ENCODE results near the gene NEK5.

Gene NEK5

DNA sequence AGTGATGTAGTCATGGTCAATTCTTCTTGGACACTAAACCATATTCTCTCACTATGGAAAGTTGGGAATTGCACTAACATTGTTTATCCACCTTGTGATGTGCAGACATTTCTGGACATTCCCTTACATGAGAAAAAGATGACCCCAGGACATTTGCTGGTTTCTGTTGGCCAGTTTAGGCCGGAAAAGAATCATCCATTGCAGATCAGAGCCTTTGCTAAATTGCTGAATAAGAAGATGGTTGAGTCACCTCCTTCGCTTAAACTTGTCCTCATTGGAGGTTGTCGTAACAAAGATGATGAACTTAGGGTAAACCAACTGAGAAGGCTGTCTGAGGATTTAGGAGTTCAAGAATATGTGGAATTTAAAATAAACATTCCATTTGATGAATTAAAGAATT, 104.4 kb downstream of the NEK5 start, which contains the start of gene UTP14C:
Gene UTP14C, plus strand, starts transcription at position 211 of the 400 bp plus-strand sequence. CDS start 4,114 bp downstream, outside the sequence.
- Mint-ChIP-seq H3K9me3 (ENCODE audit: low read depth) (no peaks in the 10 kb centered on the region), H3K4me3 (no peak within 1 kb of the TSS), H3K27me3 (no peaks in the 10 kb centered on the region), H3K36me3 (peaks cover 59% of the 10 kb centered on the region), H3K27ac (no peak within 1 kb of the TSS), H3K4me1 (ENCODE audit: low read depth) (peaks cover 30% of the 10 kb centered on the region)

DNA sequence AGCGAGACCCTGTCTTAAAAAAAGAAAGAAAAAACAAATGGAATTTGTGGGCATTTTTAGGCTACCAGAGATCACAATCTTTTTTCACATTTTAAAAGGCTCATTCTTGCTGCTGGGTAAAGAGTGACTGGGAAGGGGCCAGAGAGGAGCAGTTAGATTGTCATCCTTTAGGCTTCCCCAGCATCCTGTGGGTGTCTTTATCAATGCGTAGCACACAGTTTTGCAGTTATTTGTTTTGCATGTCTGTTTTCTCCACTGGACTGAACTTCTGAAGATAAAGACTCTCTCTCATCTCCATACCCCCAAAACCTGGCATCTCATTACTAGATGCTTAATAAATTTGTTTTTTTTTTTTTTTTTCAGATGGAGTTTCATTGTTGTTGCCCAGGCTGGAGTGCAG, 106.5 kb downstream of the NEK5 start:
- Mint-ChIP-seq H3K9me3 (ENCODE audit: low read depth) (no peaks in the 10 kb centered on the region), H3K4me3 (no peak overlapping the region), H3K27ac (no peak overlapping the region), H3K36me3 (peaks cover 43% of the 10 kb centered on the region), H3K4me1 (ENCODE audit: low read depth) (peaks cover 39% of the 10 kb centered on the region), H3K27me3 (no peaks in the 10 kb centered on the region)

DNA sequence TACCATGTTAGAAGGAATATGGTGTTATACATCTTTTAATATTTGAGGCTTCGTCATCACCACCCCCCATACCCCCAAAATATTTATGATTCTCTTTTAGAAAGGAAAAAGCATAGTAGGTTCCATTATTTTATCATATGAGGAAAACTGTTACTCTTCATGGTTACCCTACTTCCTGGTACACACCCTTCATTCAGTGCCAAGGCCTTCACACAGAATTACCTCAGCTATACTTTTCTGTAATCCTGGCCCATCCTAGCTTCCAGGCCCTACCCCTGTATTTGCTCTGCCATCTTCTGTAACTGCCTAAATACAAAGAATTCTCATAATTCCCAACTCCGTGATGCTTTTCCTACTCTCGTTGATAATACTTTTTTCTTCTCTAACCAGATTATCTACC, 108.7 kb downstream of the NEK5 start:
- Mint-ChIP-seq H3K4me3 (no peak overlapping the region), H3K27ac (no peak overlapping the region), H3K36me3 (peaks cover 29% of the 10 kb centered on the region), H3K4me1 (ENCODE audit: low read depth) (peaks cover 31% of the 10 kb centered on the region), H3K27me3 (no peaks in the 10 kb centered on the region), H3K9me3 (ENCODE audit: low read depth) (no peaks in the 10 kb centered on the region)

DNA sequence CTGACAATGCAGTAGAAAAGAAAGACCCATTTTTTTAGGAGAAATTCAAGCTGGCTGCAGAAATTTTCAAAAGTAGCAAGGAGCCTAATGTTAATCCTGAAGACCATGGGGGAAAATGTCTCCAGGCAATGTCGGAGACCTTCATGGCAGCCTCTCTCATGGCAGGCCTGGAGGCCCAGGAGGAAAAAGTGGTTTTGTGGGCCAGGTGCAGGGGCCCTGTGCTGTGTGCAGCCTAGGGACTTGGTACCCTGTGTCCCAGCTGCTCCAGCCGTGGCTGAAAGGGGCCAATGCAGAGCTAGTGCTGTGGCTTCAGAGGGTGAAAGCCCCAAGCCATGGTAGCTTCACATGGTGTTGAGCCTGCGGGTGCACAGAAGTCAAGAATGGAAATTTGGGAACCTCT, 112.6 kb downstream of the NEK5 start:
- H3K9me3 Mint-ChIP-seq (ENCODE audit: low read depth): no peaks in the 10 kb centered on the region
- H3K4me3 Mint-ChIP-seq: no peak overlapping the region
- peaks cover 20% of the 10 kb centered on the region for H3K36me3 Mint-ChIP-seq
- H3K4me1 Mint-ChIP-seq (ENCODE audit: low read depth): peaks cover 40% of the 10 kb centered on the region
- no peak overlapping the region for H3K27ac Mint-ChIP-seq
- no peaks in the 10 kb centered on the region for H3K27me3 Mint-ChIP-seq

DNA sequence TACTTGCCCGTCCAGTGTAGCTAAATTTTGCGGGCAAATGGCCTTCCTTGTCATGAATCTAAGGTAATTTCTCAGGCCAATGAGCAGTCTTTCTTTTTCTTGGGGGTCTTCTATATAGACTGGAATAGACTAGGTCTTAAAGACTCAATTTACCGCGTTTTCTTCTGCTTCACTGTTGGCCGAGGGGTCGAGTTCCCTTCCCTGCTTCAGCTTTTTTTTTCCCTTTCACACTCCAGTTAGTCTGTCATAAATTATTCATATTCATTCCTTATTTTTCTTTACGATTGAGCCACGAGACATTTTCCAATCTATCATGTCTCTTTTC, 116.4 kb downstream of the NEK5 start:
- Mint-ChIP-seq H3K4me3 (peak overlapping the region; percentile 100), H3K36me3 (peaks cover 6% of the 10 kb centered on the region)

DNA sequence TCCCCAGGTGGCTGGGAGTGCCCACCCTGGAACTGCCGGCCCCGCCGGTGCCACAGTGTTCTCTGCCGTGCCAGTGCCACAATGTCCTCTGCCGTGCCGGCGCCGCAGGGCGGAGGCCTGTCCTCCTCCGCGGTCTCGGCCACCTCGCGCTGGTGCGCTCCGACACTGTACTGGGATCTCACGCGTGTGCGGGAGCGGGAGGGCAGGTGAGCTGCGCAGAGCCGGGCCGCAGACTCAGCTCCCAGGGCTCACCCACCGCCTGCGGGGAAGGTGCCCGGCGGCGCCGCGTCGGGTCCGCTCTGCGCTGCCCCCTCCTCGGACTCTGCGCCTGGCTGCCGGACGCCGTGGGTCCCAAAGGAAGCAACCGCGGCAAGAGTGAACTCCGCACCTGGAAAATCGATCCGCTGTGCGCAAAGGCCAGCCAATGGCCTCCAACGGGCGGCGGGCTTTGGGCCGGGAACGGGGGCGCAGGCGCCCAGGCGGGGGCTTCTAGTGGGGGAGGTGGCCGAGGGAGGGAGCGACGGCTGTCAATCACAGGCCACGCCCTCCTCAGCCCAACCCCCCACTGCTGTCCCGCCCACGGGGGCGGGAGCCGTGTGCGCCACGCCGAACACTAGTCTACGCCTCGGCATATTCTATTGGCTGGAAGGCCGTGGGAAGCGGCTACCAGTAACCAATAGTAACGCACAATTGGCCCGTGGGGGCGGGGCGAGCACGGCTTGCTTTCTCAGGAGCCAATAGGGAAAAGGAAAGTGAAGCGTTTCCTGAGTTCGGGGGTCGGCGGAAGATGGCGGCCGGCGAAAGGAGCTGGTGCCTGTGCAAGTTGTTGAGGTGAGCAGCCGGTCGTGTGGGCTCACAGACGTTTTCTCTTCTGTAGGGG, 117.0 kb downstream of the NEK5 start, which contains the start of gene ALG11:
Gene ALG11, plus strand, starts transcription at position 767 of the 880 bp plus-strand sequence. Its CDS starts 21 bp downstream, at position 788.
- Mint-ChIP-seq H3K4me1 (ENCODE audit: low read depth) (peaks cover 28% of the 10 kb centered on the region), H3K27ac (peak within 1 kb of the TSS; percentile 95), H3K4me3 (peak within 1 kb of the TSS; percentile 100), H3K9me3 (ENCODE audit: low read depth) (no peaks in the 10 kb centered on the region), H3K27me3 (peaks cover 13% of the 10 kb centered on the region), H3K36me3 (peaks cover 6% of the 10 kb centered on the region)

More for the DNA sequence above, 116.4 kb downstream of the NEK5 start:
- H3K9me3 Mint-ChIP-seq (ENCODE audit: low read depth): no peaks in the 10 kb centered on the region
- peaks cover 32% of the 10 kb centered on the region for H3K4me1 Mint-ChIP-seq (ENCODE audit: low read depth)
- peak overlapping the region; percentile 95 for H3K27ac Mint-ChIP-seq
- H3K27me3 Mint-ChIP-seq: peaks cover 12% of the 10 kb centered on the region

DNA sequence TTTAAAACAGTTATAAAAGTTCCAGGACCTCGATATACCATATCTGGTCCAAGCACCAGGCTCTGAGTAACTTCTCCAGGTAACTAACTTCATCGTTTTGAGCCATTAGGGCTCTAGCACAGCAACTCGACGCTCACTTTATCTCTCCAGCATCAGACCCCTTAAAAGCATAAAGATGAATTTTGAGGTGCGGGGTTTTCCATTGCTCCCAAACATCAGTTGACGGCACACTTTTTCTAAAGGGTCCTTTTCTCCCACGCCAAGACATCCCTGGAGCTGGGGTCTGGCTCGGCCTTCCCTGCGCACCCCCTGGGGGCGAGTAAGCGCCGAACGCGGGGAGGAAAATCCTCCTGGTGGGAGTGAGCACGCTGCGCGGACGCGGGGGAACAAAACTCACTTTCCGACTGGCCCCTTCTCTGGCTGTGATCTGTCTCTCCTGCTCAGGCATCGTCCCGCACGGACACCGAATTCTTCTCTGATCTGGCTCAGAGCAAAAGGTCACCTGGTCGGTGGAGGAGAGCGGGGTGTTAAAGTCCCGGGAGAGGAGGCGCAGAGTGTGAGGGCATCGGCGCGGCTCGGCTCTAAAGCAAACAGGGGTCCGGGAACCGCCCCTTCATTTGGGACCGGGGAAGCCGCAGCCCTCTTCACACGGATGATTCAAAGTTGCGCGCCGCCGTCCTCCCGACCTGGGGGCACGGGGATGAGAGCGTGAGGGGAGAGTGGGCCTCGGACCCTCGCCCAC, 117.8 kb downstream of the NEK5 start, which contains the start of gene ATP7B:
Gene ATP7B, minus strand, starts transcription at position 561 of the 742 bp plus-strand sequence. Its CDS starts 113 bp downstream, at position 448.
- Mint-ChIP-seq H3K9me3 (ENCODE audit: low read depth) (no peaks in the 10 kb centered on the region), H3K4me1 (ENCODE audit: low read depth) (peaks cover 23% of the 10 kb centered on the region), H3K27me3 (peaks cover 13% of the 10 kb centered on the region), H3K27ac (peak within 1 kb of the TSS; percentile 95), H3K36me3 (peaks cover 5% of the 10 kb centered on the region), H3K4me3 (peak within 1 kb of the TSS; percentile 100)

DNA sequence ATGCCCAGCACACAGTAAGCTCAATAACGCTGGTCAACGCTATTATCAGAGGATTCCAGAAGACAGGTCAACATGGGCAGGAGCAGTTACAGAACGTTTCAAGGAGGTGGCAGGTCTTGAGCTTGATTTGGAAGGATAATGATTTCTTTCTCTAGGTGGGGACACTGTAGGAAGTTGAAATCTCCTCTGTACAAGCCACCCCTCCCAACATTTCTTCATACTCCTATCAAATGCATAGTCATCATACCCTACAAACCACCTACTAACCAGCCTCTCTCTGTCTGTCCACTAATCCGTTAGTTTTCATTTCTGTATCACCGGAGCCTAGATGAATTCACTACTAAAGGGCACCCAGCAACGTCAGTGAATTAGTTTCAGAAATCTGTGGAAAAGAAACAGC, 118.9 kb downstream of the NEK5 start:
- Mint-ChIP-seq H3K36me3 (no peaks in the 10 kb centered on the region), H3K27me3 (peaks cover 13% of the 10 kb centered on the region), H3K4me1 (ENCODE audit: low read depth) (peaks cover 17% of the 10 kb centered on the region), H3K9me3 (ENCODE audit: low read depth) (no peaks in the 10 kb centered on the region), H3K27ac (no peak overlapping the region), H3K4me3 (peak overlapping the region; percentile 70)

DNA sequence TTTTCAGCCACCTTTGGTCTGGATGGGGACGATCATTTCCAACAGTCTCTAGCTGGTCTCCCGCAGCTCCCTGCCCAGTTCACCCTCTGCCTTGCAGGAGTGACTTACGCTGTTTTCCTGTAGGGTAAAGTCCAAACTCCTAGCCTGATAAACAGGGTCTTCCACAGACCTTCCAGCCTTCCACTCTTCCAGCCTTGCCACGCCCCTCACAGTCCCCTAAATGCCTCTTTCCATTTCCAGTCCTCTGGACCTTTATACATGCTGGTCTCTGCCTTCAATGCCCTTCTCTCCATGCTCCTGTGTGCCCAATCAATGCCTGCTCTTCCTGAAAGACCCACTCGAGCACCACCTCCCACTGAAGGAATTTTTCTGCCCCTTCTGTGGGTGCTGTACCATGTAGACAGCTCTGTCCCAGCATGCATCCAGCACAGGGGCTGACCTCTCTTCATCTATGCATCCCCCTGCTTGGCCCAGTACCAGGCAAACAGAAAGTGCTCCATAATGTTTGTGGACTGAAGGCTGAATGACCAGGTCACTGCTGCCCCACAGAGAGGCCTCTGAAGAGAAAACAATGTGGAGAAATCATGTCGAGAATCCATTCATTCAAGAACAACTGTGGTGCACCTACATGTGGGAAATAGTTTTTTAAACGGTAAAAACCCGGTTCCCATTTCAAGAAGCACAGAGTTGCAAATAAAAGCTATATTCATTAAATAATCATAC, 122.2 kb downstream of the NEK5 start:
- Mint-ChIP-seq H3K4me1 (ENCODE audit: low read depth) (peaks cover 8% of the 10 kb centered on the region), H3K27ac (no peak overlapping the region), H3K36me3 (no peaks in the 10 kb centered on the region), H3K4me3 (no peak overlapping the region), H3K9me3 (ENCODE audit: low read depth) (no peaks in the 10 kb centered on the region), H3K27me3 (peaks cover 13% of the 10 kb centered on the region)

DNA sequence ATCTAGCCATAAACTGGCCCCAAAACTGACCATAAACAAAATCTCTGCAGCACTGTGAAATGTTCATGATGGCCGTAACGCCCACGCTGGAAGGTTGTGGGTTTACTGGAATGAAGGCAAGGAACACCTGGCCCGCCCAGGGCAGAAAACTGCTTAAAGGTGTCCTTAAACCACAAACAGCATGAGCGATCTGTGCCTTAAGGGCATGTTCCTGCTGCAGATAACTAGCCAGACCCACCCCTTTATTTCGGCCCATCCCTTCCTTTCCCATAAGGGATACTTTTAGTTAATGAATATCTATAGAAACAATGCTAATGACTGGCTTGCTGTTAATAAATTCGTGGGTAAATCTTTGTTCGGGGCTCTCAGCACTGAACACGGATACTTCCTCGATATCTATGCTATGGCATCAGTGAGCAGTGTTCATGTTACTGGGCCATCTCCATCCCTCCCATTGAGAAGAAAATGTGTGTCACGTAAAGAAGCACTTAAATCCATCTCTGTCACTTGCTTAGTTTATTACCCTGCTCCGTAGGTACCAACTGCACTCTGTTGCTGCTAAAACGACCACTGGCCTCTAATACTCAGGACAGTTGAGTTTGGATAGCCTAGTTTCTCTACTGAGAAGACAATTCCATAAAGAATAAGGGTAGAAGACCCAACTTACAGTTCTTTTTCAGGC, 122.9 kb downstream of the NEK5 start:
- no peak overlapping the region for H3K27ac Mint-ChIP-seq
- H3K9me3 Mint-ChIP-seq (ENCODE audit: low read depth): no peaks in the 10 kb centered on the region

DNA sequence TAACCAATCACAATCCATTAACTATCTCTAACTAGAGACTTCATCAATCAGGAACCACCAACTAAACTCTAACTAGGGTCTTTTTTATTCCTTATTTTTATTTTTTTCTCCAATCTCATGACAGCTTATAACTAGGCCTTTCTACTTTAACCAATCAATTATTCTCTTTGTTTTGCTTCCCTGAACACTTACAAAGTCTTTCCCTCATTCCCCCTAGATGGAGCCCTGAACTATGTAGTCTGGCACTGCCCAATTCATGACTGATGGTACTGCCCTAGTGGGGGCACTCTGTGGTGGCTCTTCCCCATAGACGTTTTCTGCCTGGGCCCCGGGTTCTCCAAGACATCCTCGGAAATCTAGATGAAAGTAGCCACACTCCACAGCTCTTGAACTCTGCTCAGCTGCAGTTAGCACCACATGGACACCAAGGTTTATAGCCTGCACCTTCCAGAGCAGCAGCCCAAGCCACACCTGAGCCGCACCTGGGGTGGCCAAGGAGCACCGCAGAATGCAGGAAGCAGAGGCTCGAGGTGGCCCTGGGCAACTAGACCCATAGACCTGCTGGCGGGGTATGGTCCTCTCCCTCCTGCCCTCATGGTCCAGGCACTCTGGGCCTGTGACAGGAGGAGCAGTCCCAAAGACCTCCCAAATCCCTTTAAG, 124.2 kb downstream of the NEK5 start:
- Mint-ChIP-seq H3K4me3 (no peak overlapping the region), H3K4me1 (ENCODE audit: low read depth) (no peaks in the 10 kb centered on the region), H3K27me3 (peaks cover 4% of the 10 kb centered on the region), H3K9me3 (ENCODE audit: low read depth) (no peaks in the 10 kb centered on the region), H3K27ac (no peak overlapping the region), H3K36me3 (no peaks in the 10 kb centered on the region)

More for the DNA sequence above, 122.9 kb downstream of the NEK5 start:
- H3K36me3 Mint-ChIP-seq: no peaks in the 10 kb centered on the region
- peaks cover 5% of the 10 kb centered on the region for H3K4me1 Mint-ChIP-seq (ENCODE audit: low read depth)
- no peak overlapping the region for H3K4me3 Mint-ChIP-seq
- H3K27me3 Mint-ChIP-seq: peaks cover 12% of the 10 kb centered on the region

DNA sequence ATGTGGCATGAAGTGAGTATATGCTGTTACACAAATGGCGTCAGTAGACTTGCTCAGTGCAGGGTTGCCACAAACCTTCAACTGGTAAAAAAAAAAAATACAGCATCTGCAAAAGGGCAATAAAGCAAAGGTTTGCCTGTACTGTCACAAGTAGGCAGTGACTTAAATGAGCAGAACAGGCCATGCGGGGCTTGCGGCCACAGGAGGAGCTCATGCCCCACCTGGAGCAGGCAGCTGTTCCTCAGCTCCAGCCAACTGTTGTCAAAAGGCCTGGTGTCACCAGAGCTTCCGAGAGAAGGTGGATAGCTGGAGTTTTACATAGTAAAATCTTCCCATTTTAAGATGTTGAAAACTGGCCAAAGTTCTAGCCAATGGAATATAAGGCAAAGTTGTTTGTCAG, 125.3 kb downstream of the NEK5 start:
- Mint-ChIP-seq H3K27me3 (peaks cover 4% of the 10 kb centered on the region), H3K36me3 (no peaks in the 10 kb centered on the region), H3K4me3 (no peak overlapping the region), H3K27ac (no peak overlapping the region), H3K9me3 (ENCODE audit: low read depth) (no peaks in the 10 kb centered on the region), H3K4me1 (ENCODE audit: low read depth) (no peaks in the 10 kb centered on the region)

DNA sequence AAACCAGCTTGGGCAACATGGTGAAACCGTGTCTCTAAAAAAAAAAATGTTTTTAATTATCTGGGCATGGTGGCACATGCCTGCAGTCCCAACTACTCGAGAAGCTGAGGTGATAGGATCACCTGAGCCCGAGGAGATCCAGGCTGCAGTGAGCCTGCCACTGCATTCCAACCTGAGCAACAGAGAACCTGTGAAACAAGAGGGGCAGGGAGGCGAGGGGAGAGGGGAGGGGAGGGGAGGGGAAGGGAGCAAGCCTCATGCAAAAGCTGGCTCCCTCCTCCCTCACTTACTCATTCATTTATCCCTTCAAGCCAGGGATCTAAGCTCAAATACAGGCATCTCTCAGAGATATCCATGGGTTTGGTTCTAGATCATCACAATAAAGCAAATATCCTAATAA, 126.5 kb downstream of the NEK5 start:
- no peak overlapping the region for H3K4me3 Mint-ChIP-seq
- no peak overlapping the region for H3K27ac Mint-ChIP-seq
- H3K9me3 Mint-ChIP-seq (ENCODE audit: low read depth): no peaks in the 10 kb centered on the region
- peaks cover 5% of the 10 kb centered on the region for H3K27me3 Mint-ChIP-seq
- H3K36me3 Mint-ChIP-seq: no peaks in the 10 kb centered on the region
- H3K4me1 Mint-ChIP-seq (ENCODE audit: low read depth): no peaks in the 10 kb centered on the region

Measured in activated naive CD8-positive, alpha-beta T cell (primary cell).